Activated T-cell treated with anti-CD3 and anti-CD28 coated beads for 48 hours (primary cell): Measurements from ENCODE around the gene MAN2A1.
"Not testable (repeated sequence)": the region's sequence is repeated elsewhere in the genome, so short reads cannot be mapped to it uniquely, and the experiment has no call there.

Source experiments
- DNase-seq: peaks from one replicate; pipeline ENCODE4 v3.0.0-alpha.2; 2020; ENCODE audit warnings: low read depth

The MAN2A1 gene

DNA sequence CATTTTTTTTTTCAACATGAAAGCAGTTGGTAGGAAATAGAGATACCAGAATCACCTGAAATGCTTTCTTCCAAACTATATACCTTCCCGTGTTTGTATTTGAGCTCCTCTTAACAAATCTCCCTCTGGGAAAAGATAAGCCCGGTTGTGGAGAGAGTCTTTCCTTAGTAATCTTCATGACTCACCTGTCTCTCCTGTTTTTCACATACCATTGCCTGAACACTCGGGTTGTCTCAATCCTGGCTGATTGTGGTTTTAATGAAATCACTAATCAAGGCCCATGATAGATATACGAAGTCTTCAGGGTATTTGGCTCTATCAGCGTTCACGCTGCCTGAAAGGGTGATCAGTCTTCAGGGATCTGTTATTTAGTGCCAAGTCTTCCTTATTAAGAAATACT is 136.7 kb downstream of the MAN2A1 start:
- DNase-seq: no peak

DNA sequence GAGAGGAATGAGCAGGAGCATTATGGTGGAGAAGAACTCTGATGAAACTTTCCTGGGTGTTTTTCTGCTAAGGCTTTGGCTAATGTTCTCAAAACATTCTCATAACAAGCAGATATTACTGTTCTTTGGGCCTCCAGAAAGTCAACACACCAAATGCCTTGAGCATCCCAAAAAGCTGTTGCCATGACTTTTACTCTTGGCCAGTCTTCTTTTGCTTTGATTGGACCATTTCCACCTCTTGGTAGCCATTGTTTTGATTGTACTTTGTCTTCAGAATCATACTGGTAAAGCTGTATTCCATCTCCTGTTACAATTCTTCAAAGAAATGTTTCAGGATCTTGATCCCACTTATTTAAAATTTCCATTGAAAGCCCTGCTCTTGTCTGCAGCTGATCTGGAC is 139.6 kb downstream of the MAN2A1 start:
- no peak for DNase-seq

DNA sequence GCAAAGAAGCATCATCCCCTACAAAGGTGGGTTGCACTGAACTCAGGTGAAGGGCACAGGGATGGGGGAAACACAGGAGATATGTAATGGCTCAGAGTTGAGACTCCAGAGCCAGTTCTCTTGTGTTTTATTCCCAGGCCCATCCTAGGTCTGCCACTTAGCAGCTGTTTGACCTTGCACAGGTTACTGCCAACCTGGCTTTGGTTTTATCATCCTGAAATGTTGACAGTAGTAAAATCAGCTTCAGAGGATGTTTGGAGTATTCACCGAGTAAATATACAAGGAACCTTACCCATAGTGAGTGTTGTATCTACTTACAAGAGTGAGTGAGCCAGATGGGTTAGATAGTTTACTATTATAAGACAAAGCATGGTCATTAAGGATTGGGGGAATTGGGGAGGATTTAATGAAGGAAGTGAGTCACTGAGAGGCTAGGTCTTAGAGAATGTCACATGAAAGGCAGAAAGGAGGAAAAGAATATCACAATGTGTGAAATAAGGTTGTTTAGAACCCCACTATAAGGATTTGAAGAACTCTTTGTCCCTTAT is 141.3 kb downstream of the MAN2A1 start:
- DNase-seq: no peak

DNA sequence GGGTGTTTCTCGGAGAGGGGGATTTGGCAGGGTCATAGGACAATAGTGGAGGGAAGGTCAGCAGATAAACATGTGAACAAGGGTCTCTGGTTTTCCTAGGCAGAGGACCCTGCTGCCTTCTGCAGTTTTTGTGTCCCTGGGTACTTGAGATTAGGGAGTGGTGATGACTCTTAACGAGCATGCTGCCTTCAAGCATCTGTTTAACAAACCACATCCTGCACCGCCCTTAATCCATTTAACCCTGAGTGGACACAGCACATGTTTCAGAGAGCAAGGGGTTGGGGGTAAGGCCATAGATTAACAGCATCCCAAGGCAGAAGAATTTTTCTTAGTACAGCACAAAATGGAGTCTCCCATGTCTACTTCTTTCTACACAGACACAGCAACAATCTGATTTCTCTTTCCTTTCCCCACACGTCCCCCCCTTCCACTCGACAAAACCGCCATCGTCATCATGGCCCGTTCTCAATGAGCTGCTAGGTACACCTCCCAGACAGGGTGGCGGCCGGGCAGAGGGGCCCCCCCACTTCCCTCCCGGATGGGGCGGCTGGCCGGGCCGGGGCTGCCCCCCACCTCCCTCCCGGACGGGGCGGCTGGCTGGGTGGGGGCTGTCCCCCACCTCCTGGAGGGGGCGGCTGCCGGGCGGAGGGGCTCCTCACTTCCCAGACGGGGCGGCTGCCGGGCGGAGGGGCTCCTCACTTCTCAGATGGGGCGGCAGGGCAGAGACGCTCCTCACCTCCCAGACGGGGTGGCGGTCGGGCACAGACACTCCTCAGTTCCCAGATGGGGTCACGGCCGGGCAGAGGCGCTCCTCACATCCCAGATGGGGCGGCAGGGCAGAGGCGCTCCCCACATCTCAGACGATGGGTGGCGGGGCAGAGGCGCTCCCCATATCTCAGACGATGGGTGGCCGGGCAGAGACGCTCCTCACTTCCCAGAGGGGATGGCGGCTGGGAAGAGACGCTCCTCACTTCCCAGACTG is 142.8 kb downstream of the MAN2A1 start:
- not testable (repeated sequence) for DNase-seq

DNA sequence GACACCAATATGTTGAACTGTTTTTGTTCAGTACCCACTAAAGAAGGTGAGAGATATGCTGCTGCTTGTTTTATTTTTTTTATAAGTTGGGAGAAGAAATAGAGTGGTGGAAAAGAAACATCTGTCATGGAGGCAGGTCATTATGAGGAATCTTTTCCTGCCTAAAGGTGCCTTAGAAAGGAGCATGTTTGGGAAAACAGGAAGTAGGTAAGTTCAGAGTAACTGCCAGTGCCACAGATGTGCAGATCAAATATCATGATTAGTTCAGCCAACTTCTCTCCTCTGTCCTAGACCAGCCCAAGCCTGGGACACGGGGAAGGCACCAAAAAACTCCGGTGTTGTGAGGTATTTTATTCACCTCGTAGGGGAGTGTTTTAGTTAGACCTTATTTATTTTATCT is 144.2 kb downstream of the MAN2A1 start:
- no peak for DNase-seq

DNA sequence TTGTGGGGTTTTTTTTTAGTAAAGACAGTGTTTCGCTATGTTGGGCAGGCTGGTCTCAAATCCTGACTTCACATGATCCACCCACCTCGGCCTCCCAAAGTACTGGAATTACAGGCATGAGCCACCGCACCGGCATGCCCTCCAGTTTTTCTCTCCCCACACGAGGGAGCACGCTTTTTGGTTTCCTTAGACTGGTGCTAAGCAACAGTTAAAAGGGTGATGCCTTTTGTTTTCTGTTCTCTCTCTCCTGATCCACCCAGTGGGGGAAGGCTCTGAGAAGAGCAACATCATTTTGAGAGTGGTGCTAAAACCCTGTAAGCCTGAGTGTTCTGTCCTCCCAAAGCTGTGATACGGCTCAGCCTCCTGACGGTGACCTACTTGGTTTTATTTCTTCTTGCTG is 146.6 kb downstream of the MAN2A1 start:
- DNase-seq: no peak

DNA sequence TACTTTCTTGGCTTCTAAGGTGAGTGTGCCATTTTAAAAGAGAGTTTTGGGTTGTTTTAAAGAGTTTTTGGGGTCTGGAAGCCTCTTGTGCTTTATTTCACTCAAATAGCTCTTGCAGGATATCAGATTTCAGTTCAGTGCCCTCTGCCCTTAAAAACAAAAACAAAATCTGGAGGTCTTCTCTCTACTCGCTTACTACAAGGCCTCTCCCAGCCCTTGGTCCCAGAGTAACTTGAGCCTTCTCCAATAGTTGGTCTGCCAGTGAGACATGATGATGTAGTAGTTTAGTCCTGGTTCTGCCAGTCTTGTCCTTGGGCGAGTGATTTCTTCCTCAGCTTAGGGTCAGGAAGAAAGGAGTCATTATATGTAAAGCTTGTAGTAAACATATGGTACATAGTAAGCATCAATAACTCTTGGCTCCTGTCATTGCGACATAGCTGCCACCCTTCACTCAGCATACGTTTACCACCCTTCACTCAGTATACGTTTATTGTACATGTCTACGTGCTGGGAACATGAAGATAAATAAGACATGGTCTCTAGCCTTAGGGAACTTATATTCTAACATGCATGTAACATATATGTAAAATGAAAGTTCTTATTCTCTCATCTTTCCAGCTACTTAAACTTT is 147.6 kb downstream of the MAN2A1 start:
- DNase-seq: no peak

DNA sequence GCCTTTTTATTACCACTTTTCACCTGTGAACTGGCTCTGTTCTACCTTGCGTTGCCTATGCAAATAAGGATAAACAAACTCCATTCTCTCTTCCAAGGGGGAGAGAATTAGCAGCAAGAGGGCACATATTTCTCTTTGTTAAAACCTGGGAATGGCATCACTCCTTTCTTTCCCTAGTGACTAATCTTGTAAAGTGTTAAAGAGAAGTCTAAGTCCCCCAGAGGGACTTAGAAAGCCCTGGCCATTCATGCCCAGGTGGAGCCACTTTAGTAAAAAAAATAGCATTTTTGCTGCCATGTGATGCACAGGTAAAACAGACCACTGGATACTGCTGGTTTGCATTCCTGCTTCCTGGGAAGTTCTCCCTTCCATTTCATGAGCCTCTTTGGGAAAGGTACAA is 148.4 kb downstream of the MAN2A1 start:
- DNase-seq: no peak

DNA sequence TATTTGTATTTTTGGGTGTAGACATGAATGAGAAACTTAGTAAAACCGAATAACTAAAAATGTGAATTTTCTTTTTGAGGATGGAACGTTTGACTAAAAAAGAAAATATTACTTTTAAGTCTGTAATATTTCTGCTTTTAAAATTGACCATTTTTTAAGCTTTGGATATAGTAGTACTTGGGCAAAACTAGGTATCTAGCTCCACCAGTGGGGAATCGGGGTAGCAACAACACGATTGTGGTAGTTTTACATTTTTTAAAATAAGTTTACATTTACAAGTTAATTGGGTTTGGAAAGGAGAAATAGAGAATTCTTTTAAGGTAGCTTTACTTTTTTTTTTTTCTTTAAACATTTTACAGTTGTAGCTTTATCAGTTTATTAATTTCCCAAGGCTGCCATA is 154.4 kb downstream of the MAN2A1 start:
- DNase-seq: no peak

DNA sequence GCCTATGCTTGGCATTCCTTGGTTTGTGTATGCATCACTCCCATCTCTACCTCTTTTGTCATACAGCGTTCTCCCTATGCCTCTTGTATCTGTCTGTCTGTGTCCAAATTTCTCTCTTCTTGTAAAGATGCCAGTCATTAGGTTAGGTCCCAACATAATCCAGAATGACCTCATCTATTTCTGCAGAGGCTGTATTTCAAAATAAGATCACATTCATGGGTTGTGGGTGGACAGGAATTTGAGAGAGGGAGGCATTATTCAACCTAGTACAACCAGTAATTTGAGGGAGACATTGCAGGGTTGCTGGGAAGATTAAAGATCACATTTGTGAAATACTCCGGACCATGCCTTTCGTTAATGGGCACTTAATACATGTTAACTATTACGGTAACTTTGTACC is 155.0 kb downstream of the MAN2A1 start:
- DNase-seq: no peak

DNA sequence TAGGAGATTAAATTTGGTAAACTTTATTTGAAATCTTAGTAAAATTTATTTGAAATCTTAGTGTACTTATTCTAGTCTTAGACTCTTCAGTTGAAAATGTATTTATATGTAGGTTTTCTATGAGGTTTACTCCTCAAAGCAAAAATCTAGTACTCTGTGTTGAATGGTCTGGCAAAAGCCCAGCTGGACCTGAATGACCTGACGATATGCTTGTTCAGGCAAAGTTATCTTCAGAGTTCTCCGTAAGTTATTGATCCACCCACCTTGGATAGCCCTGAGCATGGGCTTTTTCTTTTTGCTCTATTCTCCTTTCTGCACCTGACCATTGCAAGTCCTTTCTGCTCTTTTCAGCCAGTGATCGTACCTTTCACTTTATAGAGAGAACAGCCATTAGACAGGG is 158.4 kb downstream of the MAN2A1 start:
- no peak for DNase-seq

DNA sequence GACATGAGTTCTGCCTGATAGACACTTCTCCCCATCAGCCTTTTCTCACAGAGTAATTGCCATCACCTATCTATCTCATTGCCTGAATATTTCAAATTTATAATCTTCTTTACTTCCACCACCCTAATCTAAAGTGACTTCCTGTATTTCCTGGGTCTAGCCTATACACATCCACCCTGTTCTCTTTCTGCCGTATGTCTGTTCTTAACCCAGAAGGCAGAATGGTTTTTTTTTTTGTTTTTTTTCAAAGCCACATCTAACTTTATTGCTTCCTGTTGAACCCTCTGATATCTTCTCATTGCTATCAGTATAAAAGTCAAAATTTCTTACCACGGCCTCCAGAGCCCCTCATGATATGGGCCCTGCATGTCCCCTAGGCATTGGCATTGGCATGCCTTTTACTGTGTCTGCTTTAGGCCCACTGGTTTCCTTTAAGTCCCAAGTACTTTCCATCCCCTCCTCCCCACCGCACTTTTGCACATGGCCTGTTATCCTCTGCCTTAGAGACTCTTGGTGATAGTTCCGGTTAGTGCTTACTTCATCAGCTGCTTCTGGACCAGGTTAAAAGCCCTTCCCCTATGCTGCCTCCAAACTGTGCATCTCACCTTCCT is 159.9 kb downstream of the MAN2A1 start:
- DNase-seq: no peak

DNA sequence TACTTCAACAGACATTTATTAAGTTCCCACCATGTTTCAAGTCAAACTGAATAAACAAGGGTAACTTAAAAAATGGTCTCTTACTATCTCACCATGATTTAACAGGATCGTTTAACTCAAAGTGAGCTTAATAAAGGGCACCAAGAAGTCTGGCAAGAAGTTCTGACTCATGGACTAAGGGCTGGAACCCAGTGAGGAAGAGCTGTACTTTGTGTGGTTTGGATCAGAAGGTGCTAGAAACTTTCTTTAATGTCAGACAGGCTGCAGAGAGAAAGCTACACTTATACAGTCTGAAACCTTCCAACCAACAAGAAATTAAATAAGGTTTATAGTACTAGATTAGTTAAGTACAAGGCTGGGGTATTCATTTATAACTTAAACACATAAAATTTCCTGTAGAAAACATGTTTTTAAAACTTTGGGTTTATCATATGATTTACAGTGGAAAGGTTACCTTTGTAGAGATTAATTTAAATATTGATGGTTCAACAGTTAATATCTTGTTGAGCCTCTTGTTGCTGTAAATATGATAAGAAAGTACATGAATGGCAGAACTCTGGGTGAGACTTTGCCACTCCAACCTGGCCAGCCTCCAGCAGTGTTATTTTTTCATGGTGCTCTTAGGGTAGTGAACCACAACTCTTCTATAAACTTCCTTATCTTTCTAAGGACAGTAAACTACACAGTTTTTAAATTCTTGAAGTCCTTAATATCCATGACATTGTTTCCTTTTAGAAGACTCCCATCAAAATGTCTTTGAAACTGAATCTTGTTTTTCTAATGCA is 162.8 kb downstream of the MAN2A1 start:
- no peak for DNase-seq

DNA sequence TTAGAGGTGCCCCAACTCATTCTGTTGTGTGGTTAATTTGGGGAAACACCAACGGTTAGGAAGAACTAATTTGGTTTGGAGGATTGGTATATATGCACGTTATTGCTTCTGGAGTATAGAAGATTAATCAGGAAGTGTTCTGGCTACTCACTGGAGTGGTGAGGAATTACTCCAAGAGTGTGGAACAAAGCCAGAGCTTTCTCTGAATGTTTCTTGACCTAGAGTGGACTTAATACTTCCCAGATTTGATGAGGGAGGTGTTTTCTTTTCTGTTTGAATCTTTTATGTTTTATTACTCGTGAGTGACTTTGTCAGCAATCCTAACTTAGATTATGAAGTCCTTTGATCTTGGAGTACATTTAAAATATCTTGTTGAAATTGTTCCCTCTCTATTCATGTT is 163.7 kb downstream of the MAN2A1 start:
- no peak for DNase-seq

DNA sequence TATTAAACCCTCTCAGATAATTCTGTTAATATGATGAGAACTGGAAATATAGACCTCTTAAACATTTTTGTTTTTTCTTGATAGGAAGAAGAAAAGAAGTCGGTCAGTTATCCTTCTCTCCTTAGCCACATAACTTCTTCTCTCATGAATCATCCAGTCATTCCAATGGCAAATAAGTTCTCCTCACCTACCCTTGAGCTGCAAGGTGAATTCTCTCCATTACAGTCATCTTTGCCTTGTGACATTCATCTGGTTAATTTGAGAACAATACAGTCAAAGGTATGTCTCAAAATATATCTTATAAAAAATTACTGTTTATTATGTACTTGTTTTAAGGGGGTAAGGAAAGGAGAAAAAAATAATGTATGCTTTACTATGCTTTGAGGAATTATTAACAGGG is 165.3 kb downstream of the MAN2A1 start:
- no peak for DNase-seq

DNA sequence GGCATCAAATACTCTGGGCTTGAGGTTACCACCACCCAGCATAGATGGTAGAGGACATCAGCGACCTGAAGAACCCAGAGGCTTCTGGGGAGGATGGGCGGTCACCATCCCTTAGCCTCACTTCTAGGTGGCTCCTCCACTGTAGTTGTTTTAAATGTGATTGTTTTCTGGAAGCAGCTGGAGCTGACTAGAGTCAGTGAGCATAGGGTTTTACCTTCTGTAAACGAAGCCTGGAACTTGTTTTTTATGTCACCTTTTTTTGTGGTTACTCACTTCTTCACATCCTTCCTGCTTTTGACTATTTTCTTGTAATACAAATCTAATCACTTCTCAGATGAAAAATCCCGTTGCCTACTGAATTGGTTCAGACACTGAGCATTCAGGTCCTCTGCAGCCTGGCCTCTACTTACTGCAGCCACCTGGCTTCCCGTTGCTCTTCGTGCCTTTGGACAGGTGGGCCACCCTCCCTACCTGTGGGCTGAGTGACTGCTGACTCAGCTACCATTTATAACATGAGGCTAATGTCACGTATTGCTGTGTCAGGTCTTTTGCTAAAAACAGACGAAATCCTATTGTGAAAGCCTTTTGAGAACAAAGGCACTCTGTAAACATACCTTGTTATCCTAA is 167.8 kb downstream of the MAN2A1 start:
- DNase-seq: no peak

DNA sequence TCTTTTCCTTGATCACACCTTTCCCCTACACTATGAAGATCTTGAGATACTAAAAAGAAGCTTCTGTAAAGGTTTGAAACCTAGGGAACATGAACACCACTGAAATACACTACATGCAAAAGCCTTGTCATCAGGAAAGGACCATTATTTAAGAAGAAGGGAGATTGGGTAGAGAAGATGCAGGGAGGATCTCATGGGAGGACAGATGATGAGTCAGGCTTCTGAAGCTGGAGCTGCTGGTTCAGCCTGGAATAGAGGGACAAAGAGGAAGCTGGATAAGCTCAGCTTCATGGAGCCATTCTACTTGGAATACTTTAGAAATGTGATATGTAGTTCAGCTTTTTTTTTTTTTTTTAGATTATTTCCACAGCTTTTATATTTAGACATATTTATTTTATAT is 169.8 kb downstream of the MAN2A1 start:
- DNase-seq: no peak

DNA sequence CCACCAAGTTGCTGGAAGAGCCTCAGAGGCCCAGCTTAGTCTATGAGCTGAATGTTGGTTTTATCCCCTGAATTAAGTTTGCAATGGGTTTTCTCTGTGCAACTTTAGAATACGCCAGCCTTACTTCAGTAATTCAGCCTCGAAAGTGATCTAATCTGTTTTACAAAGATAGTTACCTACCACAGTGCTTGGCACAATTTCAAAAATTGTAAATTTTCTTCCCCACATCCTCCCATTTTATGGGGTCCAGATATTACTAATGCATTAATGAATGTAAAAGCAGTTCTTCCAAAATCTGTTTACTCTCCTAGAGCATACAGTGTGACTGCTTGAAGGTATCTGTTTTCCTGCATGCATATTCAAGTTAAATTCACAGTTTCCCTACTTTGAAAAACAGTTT is 172.6 kb downstream of the MAN2A1 start:
- DNase-seq: no peak

DNA sequence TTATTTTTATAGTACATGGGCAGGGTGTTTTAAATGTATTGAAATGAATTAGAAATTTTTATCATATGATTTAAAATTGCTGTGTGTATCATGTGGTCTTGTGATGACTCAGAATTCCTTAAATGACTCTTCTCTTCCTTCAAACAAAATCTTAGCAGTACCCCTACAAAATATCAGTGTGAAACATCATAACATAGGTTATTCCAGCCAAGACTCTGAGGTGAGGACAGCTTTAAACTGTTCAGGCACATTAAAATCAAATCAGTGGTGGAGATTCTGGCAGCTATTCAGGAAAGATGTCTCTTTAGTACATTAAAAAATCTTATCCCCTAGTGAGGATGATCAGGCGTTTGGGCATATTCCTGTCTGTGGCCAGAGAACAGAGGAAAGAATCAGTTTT is 174.0 kb downstream of the MAN2A1 start:
- no peak for DNase-seq

DNA sequence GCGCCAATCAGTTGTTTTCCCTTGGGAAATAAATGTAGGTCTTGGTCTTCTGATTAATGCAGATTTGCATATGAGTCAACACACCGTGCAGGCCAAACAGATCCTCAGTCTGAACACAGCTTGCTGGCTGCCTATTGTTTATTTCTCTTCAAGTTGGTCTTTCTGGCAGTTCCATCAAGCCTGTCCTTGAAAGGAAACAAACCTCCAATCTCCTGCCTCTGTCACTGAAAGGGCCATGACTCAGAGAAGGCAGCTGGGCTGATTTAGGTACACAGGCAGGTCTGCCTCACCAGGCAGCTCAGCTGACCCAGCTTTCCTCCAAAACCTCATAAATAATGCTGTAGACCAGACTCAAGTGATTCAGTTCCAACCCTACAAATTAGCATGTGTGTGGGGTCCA is 175.9 kb downstream of the MAN2A1 start:
- no peak for DNase-seq

DNA sequence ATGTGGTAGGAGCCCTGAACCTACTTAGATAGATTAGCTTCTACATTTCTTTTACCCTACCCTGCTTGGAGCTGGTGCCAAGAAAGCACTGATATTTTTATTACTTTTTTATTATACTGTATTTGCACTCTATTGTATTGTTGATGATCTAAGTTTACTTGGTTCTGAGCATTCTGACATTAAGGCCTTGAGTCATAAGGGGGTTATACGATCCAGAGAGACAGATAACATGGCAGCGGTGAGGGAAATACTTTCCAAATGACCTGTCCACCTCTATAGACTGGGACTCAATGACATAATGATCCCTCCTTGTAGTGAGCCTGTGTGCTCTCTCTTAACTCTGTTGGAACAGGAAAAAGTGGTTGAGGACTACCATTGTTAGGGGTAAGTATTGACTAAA is 176.3 kb downstream of the MAN2A1 start:
- DNase-seq: no peak

DNA sequence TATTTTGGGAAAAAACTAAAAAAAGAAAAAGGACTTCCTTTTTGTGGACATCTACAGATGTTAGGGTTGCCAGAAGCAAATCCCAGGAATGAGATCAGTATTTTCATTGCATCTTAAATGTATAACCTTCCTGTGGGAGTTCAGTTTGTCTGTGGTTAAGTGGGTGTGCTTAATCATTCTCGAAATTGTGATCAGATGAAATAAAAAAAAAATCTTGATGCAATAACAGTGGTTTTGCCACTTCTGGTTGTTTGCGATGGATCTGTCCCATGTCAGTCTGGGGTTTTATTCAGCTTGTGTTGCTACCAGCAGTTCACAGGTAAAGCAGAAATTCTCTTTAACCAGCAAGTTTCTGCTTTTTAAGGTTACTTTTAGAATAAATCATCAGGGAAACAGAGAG is 179.0 kb downstream of the MAN2A1 start:
- no peak for DNase-seq
